CD14-positive monocyte (primary cell): ENCODE results near the gene CNN1. TPM values are rescaled to one million over a fixed set of nuclear protein-coding genes. Genes with fewer than 3 reads are reported as not detected.

Source experiments
- DNase-seq, 3 donors: peaks; one replicate each; pipeline ENCODE4 v3.0.0-alpha.2; 2011 to 2022
- H2AFZ ChIP-seq: 2 replicates; pipeline ENCODE4 v1.6.0; 2012; ENCODE audit warnings: mild to moderate bottlenecking, low read depth, low read length, inconsistent platforms; ENCODE audit not compliant: insufficient read depth, poor library complexity, severe bottlenecking
- H3K27ac ChIP-seq, 2 donors: 1 replicate in 1 of 2; 2 replicates in 1 of 2; pipeline ENCODE4 v1.5.1; 2012 to 2013; ENCODE audit warnings: low read length in 2 of 2, control low read depth in 1 of 2, inconsistent platforms in 1 of 2, low read depth in 1 of 2, mild to moderate bottlenecking in 1 of 2
- H3K27me3 ChIP-seq, 2 donors: one replicate each; pipeline versions ENCODE4 v1.6.0 to v1.6.1; 2011 to 2013; ENCODE audit warnings: low read length in 2 of 2; ENCODE audit not compliant: control insufficient read depth in 2 of 2, insufficient read depth in 2 of 2
- H3K36me3 ChIP-seq, 2 donors: replicated peaks in 1 of 2; 1 replicate in 1 of 2; 2 replicates in 1 of 2; pipeline versions ENCODE4 v1.5.1 to v1.6.1; 2012 to 2013; ENCODE audit warnings: low read length in 2 of 2, control low read depth in 1 of 2, inconsistent platforms in 1 of 2, mild to moderate bottlenecking in 1 of 2; ENCODE audit not compliant: insufficient read depth in 2 of 2, control insufficient read depth in 1 of 2
- H3K4me1 ChIP-seq, 2 donors: 1 replicate in 1 of 2; 2 replicates in 1 of 2; pipeline versions ENCODE4 v1.5.1 to v1.6.1; 2012 to 2013; ENCODE audit warnings: low read length in 2 of 2, control low read depth in 1 of 2, inconsistent platforms in 1 of 2, mild to moderate bottlenecking in 1 of 2, moderate library complexity in 1 of 2; ENCODE audit not compliant: insufficient read depth in 2 of 2, control insufficient read depth in 1 of 2
- H3K4me2 ChIP-seq: replicated peaks from 2 replicates; pipeline ENCODE3; 2012; ENCODE audit warnings: low read length, moderate library complexity, mild to moderate bottlenecking; ENCODE audit not compliant: poor library complexity, severe bottlenecking; ENCODE audit errors: extremely low read depth
- H3K4me3 ChIP-seq, 3 experiments: fragments of 200-600 bp in 1 of 3; sonication (generic) in 1 of 3; replicated peaks in 1 of 3; 1 replicate in 2 of 3; 2 replicates in 1 of 3; pipeline ENCODE4 v1.5.1; 2011 to 2013; ENCODE audit warnings: low read length in 3 of 3, mild to moderate bottlenecking in 3 of 3, control low read depth in 2 of 3, low read depth in 2 of 3, inconsistent platforms in 1 of 3, moderate library complexity in 1 of 3
- H3K79me2 ChIP-seq: 2 replicates; pipeline ENCODE4 v1.6.0; 2012; ENCODE audit warnings: mild to moderate bottlenecking, control low read depth, inconsistent platforms, low read length, moderate library complexity; ENCODE audit not compliant: insufficient read depth
- H3K9ac ChIP-seq: 2 replicates; pipeline ENCODE4 v1.6.0; 2017; ENCODE audit warnings: low read length, mild to moderate bottlenecking; ENCODE audit not compliant: insufficient read depth, poor library complexity, severe bottlenecking
- H3K9me3 ChIP-seq, 2 donors: replicated peaks in 1 of 2; 1 replicate in 1 of 2; 2 replicates in 1 of 2; pipeline versions ENCODE4 v1.5.1 to v1.6.1; 2012 to 2013; ENCODE audit warnings: low read length in 2 of 2, control low read depth in 1 of 2; ENCODE audit not compliant: control insufficient read depth in 1 of 2, insufficient read depth in 1 of 2
- H4K20me1 ChIP-seq: 2 replicates; pipeline ENCODE4 v1.6.0; 2012; ENCODE audit warnings: mild to moderate bottlenecking, low read length, control low read depth, moderate library complexity; ENCODE audit not compliant: insufficient read depth
- H3K27ac Mint-ChIP-seq, 7 donors: one replicate each; pipeline ENCODE4 v1.8.0; 2020; ENCODE audit warnings: mild to moderate bottlenecking in 7 of 7, mixed read lengths in 7 of 7, moderate library complexity in 6 of 7, inconsistent platforms in 2 of 7
- H3K27me3 Mint-ChIP-seq, 3 donors: one replicate each; pipeline ENCODE4 v1.8.0; 2021 to 2022; ENCODE audit warnings: low read depth in 3 of 3, mild to moderate bottlenecking in 3 of 3, mixed read lengths in 3 of 3, moderate library complexity in 3 of 3, inconsistent platforms in 1 of 3
- H3K36me3 Mint-ChIP-seq, 2 donors: one replicate each; pipeline ENCODE4 v1.8.0; 2020; ENCODE audit warnings: mixed read lengths in 2 of 2, inconsistent platforms in 1 of 2, mild to moderate bottlenecking in 1 of 2
- H3K4me1 Mint-ChIP-seq: one replicate; pipeline ENCODE4 v1.8.0; 2020; ENCODE audit warnings: mild to moderate bottlenecking, mixed read lengths
- H3K4me3 Mint-ChIP-seq, 2 donors: one replicate each; pipeline ENCODE4 v1.8.0; 2020; ENCODE audit warnings: mild to moderate bottlenecking in 2 of 2, mixed read lengths in 2 of 2, moderate library complexity in 1 of 2
- H3K9me3 Mint-ChIP-seq, 7 donors: one replicate each; pipeline ENCODE4 v1.8.0; 2020 to 2022; ENCODE audit warnings: mixed read lengths in 7 of 7, mild to moderate bottlenecking in 6 of 7, moderate library complexity in 6 of 7, inconsistent platforms in 2 of 7
- WGBS: methylation state at CpG from one replicate; pipeline ENCODE4 v1.1.5; 2013; ENCODE audit warnings: missing lambda C conversion rate; ENCODE audit not compliant: insufficient coverage; 5-methylcytosine and 5-hydroxymethylcytosine counted together
- intact Hi-C, 2 donors: fragments of 100-400 bp; cut with micrococcal nuclease; formaldehyde crosslinking; loops; one replicate each; pipeline versions ENCODE4 v1.15.0 to v1.15.1; 2023
- polyA plus RNA-seq, 3 donors: library from polyadenylated mRNA; depleted of rRNA in 1 of 3; unstranded in 2 of 3; stranded (reverse) in 1 of 3; fragments of 300-500 nt in 2 of 3; fragments of >200 nt in 1 of 3; fragmentation: Illumina TruSeq in 2 of 3; gene quantifications; 1 replicate in 2 of 3; 2 replicates in 1 of 3; pipeline ENCODE4 v1.2.3, GENCODE V29; 2012 to 2021
- TF ChIP-seq, protein P1 (sequence below): fragments of 200-600 bp; IDR thresholded peaks from one replicate; pipeline ENCODE4 v1.8.0; 2022; ENCODE audit warnings: antibody characterized with exemption, mild to moderate bottlenecking

Gene CNN1
- polyA plus RNA-seq, 3 donors, result not detected

GRCh38 chr19:11551603-11552235 lies 13.1 kb downstream of the CNN1 start:
- Mint-ChIP-seq H3K36me3 (peaks cover 32 to 53% of the 10 kb centered on the region in 2 donors), H3K27me3 (no peaks in the 10 kb centered on the region), H3K4me3 (no peak overlapping the region), H3K9me3 (peaks cover 0 to 3% (median 0%) of the 10 kb centered on the region in 7 donors), H3K27ac (peak overlapping the region in 1 of 7 donors; percentile 50), H3K4me1 (peaks cover 14% of the 10 kb centered on the region)
- H3K9ac ChIP-seq, result no peak overlapping the region
- H3K4me2 ChIP-seq, result no peak overlapping the region
- peaks cover 25 to 41% of the 10 kb centered on the region in 2 donors for H3K36me3 ChIP-seq
- TF ChIP-seq, protein P1, sequence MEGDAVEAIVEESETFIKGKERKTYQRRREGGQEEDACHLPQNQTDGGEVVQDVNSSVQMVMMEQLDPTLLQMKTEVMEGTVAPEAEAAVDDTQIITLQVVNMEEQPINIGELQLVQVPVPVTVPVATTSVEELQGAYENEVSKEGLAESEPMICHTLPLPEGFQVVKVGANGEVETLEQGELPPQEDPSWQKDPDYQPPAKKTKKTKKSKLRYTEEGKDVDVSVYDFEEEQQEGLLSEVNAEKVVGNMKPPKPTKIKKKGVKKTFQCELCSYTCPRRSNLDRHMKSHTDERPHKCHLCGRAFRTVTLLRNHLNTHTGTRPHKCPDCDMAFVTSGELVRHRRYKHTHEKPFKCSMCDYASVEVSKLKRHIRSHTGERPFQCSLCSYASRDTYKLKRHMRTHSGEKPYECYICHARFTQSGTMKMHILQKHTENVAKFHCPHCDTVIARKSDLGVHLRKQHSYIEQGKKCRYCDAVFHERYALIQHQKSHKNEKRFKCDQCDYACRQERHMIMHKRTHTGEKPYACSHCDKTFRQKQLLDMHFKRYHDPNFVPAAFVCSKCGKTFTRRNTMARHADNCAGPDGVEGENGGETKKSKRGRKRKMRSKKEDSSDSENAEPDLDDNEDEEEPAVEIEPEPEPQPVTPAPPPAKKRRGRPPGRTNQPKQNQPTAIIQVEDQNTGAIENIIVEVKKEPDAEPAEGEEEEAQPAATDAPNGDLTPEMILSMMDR, result no peak
- H3K4me1 ChIP-seq, result peaks cover 0 to under 1% of the 10 kb centered on the region in 2 donors
- WGBS, result 93% methylated on average over 25 of the region's 26 CpGs
- no peaks in the 10 kb centered on the region for H3K9me3 ChIP-seq
- intact Hi-C loops, result no loop called here
- no peaks in the 10 kb centered on the region for H3K27me3 ChIP-seq
- no peak overlapping the region for H3K27ac ChIP-seq
- no peak for DNase-seq
- H3K79me2 ChIP-seq, result peaks cover 5% of the 10 kb centered on the region
- no peak overlapping the region for H2AFZ ChIP-seq
- H3K4me3 ChIP-seq, result no peak overlapping the region
- H4K20me1 ChIP-seq, result peaks cover 20% of the 10 kb centered on the region

- no peaks in the 10 kb centered on the region for H3K27me3 ChIP-seq
- H4K20me1 ChIP-seq, result peaks cover 28% of the 10 kb centered on the region
- Mint-ChIP-seq H3K27me3 (no peaks in the 10 kb centered on the region), H3K27ac (peak overlapping the region in 4 of 7 donors; percentile 3 to 43 (median 32)), H3K36me3 (peaks cover 36 to 56% of the 10 kb centered on the region in 2 donors), H3K9me3 (peaks cover 0 to 1% (median 0%) of the 10 kb centered on the region in 7 donors), H3K4me3 (no peak overlapping the region), H3K4me1 (peaks cover 17% of the 10 kb centered on the region)
- no peak overlapping the region for H3K4me2 ChIP-seq
- H3K9me3 ChIP-seq, result no peaks in the 10 kb centered on the region
- peaks cover under 1 to 8% of the 10 kb centered on the region in 2 donors for H3K4me1 ChIP-seq
- peaks cover 25 to 41% of the 10 kb centered on the region in 2 donors for H3K36me3 ChIP-seq
- H3K4me3 ChIP-seq, result no peak overlapping the region
- H3K79me2 ChIP-seq, result peaks cover 12% of the 10 kb centered on the region
- no peak overlapping the region for H3K9ac ChIP-seq
- 90% methylated on average over 14 of the region's 20 CpGs for WGBS
- H2AFZ ChIP-seq, result no peak overlapping the region
- no peak for DNase-seq
- TF ChIP-seq, protein P1, result no peak
- no peak overlapping the region for H3K27ac ChIP-seq
- intact Hi-C loops, result no loop called here
Observed at GRCh38 chr19:11552666-11553372, 14.2 kb downstream of the CNN1 start.
